Naive B cell (primary cell): ENCODE measurements around the gene PGBD2. TPM values are rescaled to one million over a fixed set of nuclear protein-coding genes. Genes with fewer than 3 reads are reported as not detected.
"Not testable (repeated sequence)": the region's sequence is repeated elsewhere in the genome, so short reads cannot be mapped to it uniquely, and the experiment has no call there.

ENCODE experiments used
- ATAC-seq, 2 donors: fragments of 150-1000 bp; cut with Tn5 transposase; 2 replicates each; pipeline ENCODE4 v1.10.0; 2021; ENCODE audit warnings: low read depth in 2 of 2, mild to moderate bottlenecking in 2 of 2, moderate library complexity in 2 of 2
- DNase-seq: peaks from one replicate; pipeline ENCODE4 v3.0.0; 2022
- H3K27ac Mint-ChIP-seq, 6 donors: one replicate each; pipeline ENCODE4 v1.8.0; 2020 to 2022; ENCODE audit warnings: mild to moderate bottlenecking in 6 of 6, mixed read lengths in 6 of 6, moderate library complexity in 5 of 6, inconsistent platforms in 2 of 6
- H3K27me3 Mint-ChIP-seq, 3 donors: one replicate each; pipeline ENCODE4 v1.8.0; 2021 to 2022; ENCODE audit warnings: mixed read lengths in 3 of 3, mild to moderate bottlenecking in 1 of 3
- H3K36me3 Mint-ChIP-seq, 2 donors: one replicate each; pipeline ENCODE4 v1.8.0; 2020 to 2022; ENCODE audit warnings: mixed read lengths in 2 of 2, inconsistent platforms in 1 of 2, mild to moderate bottlenecking in 1 of 2
- H3K4me1 Mint-ChIP-seq, 3 donors: one replicate each; pipeline ENCODE4 v1.8.0; 2020 to 2022; ENCODE audit warnings: mixed read lengths in 3 of 3, inconsistent platforms in 1 of 3, mild to moderate bottlenecking in 1 of 3, moderate library complexity in 1 of 3
- H3K4me3 Mint-ChIP-seq, 8 donors: one replicate each; pipeline ENCODE4 v1.8.0; 2020 to 2022; ENCODE audit warnings: mild to moderate bottlenecking in 8 of 8, mixed read lengths in 8 of 8, moderate library complexity in 8 of 8, inconsistent platforms in 2 of 8
- H3K9me3 Mint-ChIP-seq, 7 donors: one replicate each; pipeline ENCODE4 v1.8.0; 2020 to 2022; ENCODE audit warnings: mixed read lengths in 7 of 7, mild to moderate bottlenecking in 5 of 7, inconsistent platforms in 2 of 7, moderate library complexity in 1 of 7
- polyA plus RNA-seq, 6 donors: library from polyadenylated mRNA; unstranded; fragments of 300-500 nt; fragmentation: Illumina TruSeq; gene quantifications; one replicate each; pipeline ENCODE4 v1.2.3, GENCODE V29; 2021; ENCODE audit warnings: low read depth in 6 of 6

Gene PGBD2
- polyA plus RNA-seq, 6 donors from 2014 or later, result 9.1 to 23.2 (median 17.7) TPM

GRCh38 chr1:248872752-248873408, 33.2 kb upstream of the PGBD2 start:
- peak; percentile 30 for DNase-seq
- peak; percentile 18 to 22 for ATAC-seq
- Mint-ChIP-seq H3K4me3 (peak overlapping the region; percentile 89 to 99 (median 98)), H3K36me3 (peaks cover 0 to 10% of the 10 kb centered on the region in 2 donors), H3K9me3 (peaks cover 0 to 10% (median 0%) of the 10 kb centered on the region in 7 donors), H3K4me1 (peaks cover 18 to 32% (median 20%) of the 10 kb centered on the region in 3 donors), H3K27me3 (no peaks in the 10 kb centered on the region), H3K27ac (peak overlapping the region; percentile 97 to 100 (median 99))

- H3K9me3 Mint-ChIP-seq, result peaks cover 0 to 10% (median 0%) of the 10 kb centered on the region in 7 donors
- ATAC-seq (peak; percentile 79 to 83), DNase-seq (peak; percentile 87)
- peaks cover 18 to 32% (median 20%) of the 10 kb centered on the region in 3 donors for H3K4me1 Mint-ChIP-seq
- H3K27me3 Mint-ChIP-seq, result no peaks in the 10 kb centered on the region
- peak overlapping the region; percentile 89 to 99 (median 98) for H3K4me3 Mint-ChIP-seq
- peaks cover 0 to 10% of the 10 kb centered on the region in 2 donors for H3K36me3 Mint-ChIP-seq
- peak overlapping the region; percentile 97 to 100 (median 99) for H3K27ac Mint-ChIP-seq
Measured at GRCh38 chr1:248873409-248873992, 32.5 kb upstream of the PGBD2 start.

GRCh38 chr1:248873993-248874533, 32.0 kb upstream of the PGBD2 start:
- peak overlapping the region; percentile 89 to 99 (median 98) for H3K4me3 Mint-ChIP-seq
- peaks cover 0 to 10% (median 0%) of the 10 kb centered on the region in 7 donors for H3K9me3 Mint-ChIP-seq
- no peaks in the 10 kb centered on the region for H3K27me3 Mint-ChIP-seq
- H3K4me1 Mint-ChIP-seq, result peaks cover 18 to 32% (median 20%) of the 10 kb centered on the region in 3 donors
- H3K27ac Mint-ChIP-seq, result peak overlapping the region; percentile 97 to 100 (median 99)
- DNase-seq (peak; percentile 86), ATAC-seq (peak; percentile 45 to 69)
- H3K36me3 Mint-ChIP-seq, result peaks cover 0 to 10% of the 10 kb centered on the region in 2 donors

GRCh38 chr1:248881261-248881660, 24.8 kb upstream of the PGBD2 start:
- H3K4me3 Mint-ChIP-seq, result no peak overlapping the region
- no peak overlapping the region for H3K27ac Mint-ChIP-seq
- ATAC-seq (no peak), DNase-seq (no peak)
- peaks cover 8 to 15% (median 9%) of the 10 kb centered on the region in 3 donors for H3K4me1 Mint-ChIP-seq
- H3K27me3 Mint-ChIP-seq, result no peaks in the 10 kb centered on the region
- no peaks in the 10 kb centered on the region for H3K36me3 Mint-ChIP-seq
- H3K9me3 Mint-ChIP-seq, result no peaks in the 10 kb centered on the region

- H3K4me1 Mint-ChIP-seq, result peaks cover 8 to 15% (median 12%) of the 10 kb centered on the region in 3 donors
- not testable (repeated sequence) for H3K4me3 Mint-ChIP-seq, H3K27ac Mint-ChIP-seq, H3K27me3 Mint-ChIP-seq, H3K36me3 Mint-ChIP-seq, H3K9me3 Mint-ChIP-seq, DNase-seq, ATAC-seq
Measured at GRCh38 chr1:248882427-248882826, 23.6 kb upstream of the PGBD2 start.

GRCh38 chr1:248884632-248885295, 21.3 kb upstream of the PGBD2 start:
- Mint-ChIP-seq H3K27ac (peak overlapping the region in 2 of 6 donors; percentile 21 to 52), H3K9me3 (no peaks in the 10 kb centered on the region), H3K27me3 (no peaks in the 10 kb centered on the region), H3K4me1 (peaks cover 8 to 15% (median 12%) of the 10 kb centered on the region in 3 donors), H3K4me3 (no peak overlapping the region), H3K36me3 (no peaks in the 10 kb centered on the region)
- ATAC-seq (no peak), DNase-seq (no peak)

- no peak for DNase-seq
Measured at GRCh38 chr1:248885646-248886045, 20.4 kb upstream of the PGBD2 start.

GRCh38 chr1:248886237-248886895, 19.7 kb upstream of the PGBD2 start:
- H3K4me1 Mint-ChIP-seq, result peaks cover 8 to 20% (median 15%) of the 10 kb centered on the region in 3 donors
- no peak for DNase-seq
- H3K36me3 Mint-ChIP-seq, result no peaks in the 10 kb centered on the region
- peaks cover 10 to 12% (median 10%) of the 10 kb centered on the region in 3 donors for H3K27me3 Mint-ChIP-seq
- H3K27ac Mint-ChIP-seq, result no peak overlapping the region
- H3K9me3 Mint-ChIP-seq, result no peaks in the 10 kb centered on the region
- H3K4me3 Mint-ChIP-seq, result no peak overlapping the region
- ATAC-seq, result no peak

More at GRCh38 chr1:248885646-248886045, 20.4 kb upstream of the PGBD2 start:
- Mint-ChIP-seq H3K27ac (peak overlapping the region in 1 of 6 donors; percentile 17), H3K36me3 (no peaks in the 10 kb centered on the region), H3K27me3 (peaks cover 5 to 6% (median 6%) of the 10 kb centered on the region in 3 donors), H3K9me3 (no peaks in the 10 kb centered on the region), H3K4me1 (peaks cover 8 to 17% (median 15%) of the 10 kb centered on the region in 3 donors), H3K4me3 (peak overlapping the region in 2 of 8 donors; percentile 4 to 30)
- ATAC-seq, result no peak

- not testable (repeated sequence) for H3K9me3 Mint-ChIP-seq, H3K27ac Mint-ChIP-seq, DNase-seq, H3K4me3 Mint-ChIP-seq, H3K36me3 Mint-ChIP-seq, ATAC-seq
- peaks cover 8 to 20% (median 14%) of the 10 kb centered on the region in 3 donors for H3K4me1 Mint-ChIP-seq
- peaks cover 12 to 23% (median 23%) of the 10 kb centered on the region in 3 donors for H3K27me3 Mint-ChIP-seq
Measured at GRCh38 chr1:248889914-248890243, 16.2 kb upstream of the PGBD2 start.

- no peak overlapping the region for H3K27ac Mint-ChIP-seq
- no peak overlapping the region for H3K4me3 Mint-ChIP-seq
- H3K4me1 Mint-ChIP-seq, result peaks cover 3 to 15% (median 5%) of the 10 kb centered on the region in 3 donors
- DNase-seq, result no peak
- no peaks in the 10 kb centered on the region for H3K36me3 Mint-ChIP-seq
- ATAC-seq, result no peak
- no peaks in the 10 kb centered on the region for H3K9me3 Mint-ChIP-seq
- peaks cover 12 to 24% (median 23%) of the 10 kb centered on the region in 3 donors for H3K27me3 Mint-ChIP-seq
Measured at GRCh38 chr1:248890549-248891498, 15.2 kb upstream of the PGBD2 start.

- no peak overlapping the region for H3K4me3 Mint-ChIP-seq
- H3K27ac Mint-ChIP-seq, result no peak overlapping the region
- peaks cover 0 to 8% (median 1%) of the 10 kb centered on the region in 3 donors for H3K4me1 Mint-ChIP-seq
- peaks cover 19 to 24% (median 23%) of the 10 kb centered on the region in 3 donors for H3K27me3 Mint-ChIP-seq
- no peaks in the 10 kb centered on the region for H3K36me3 Mint-ChIP-seq
- DNase-seq (no peak), ATAC-seq (no peak)
- no peaks in the 10 kb centered on the region for H3K9me3 Mint-ChIP-seq
Measured at GRCh38 chr1:248891758-248892157, 14.3 kb upstream of the PGBD2 start.

- no peak for ATAC-seq
- no peaks in the 10 kb centered on the region for H3K9me3 Mint-ChIP-seq
Measured at GRCh38 chr1:248892590-248892989, 13.4 kb upstream of the PGBD2 start.

More at GRCh38 chr1:248892590-248892989, 13.4 kb upstream of the PGBD2 start:
- no peak for DNase-seq
- peaks cover 0 to 8% (median 1%) of the 10 kb centered on the region in 3 donors for H3K4me1 Mint-ChIP-seq
- peaks cover 19 to 30% (median 27%) of the 10 kb centered on the region in 3 donors for H3K27me3 Mint-ChIP-seq
- no peak overlapping the region for H3K27ac Mint-ChIP-seq
- H3K36me3 Mint-ChIP-seq, result no peaks in the 10 kb centered on the region
- H3K4me3 Mint-ChIP-seq, result no peak overlapping the region
